GDM1 (cell line): ENCODE results near the gene IQGAP2.
"Not testable (repeated sequence)": the region's sequence is repeated elsewhere in the genome, so short reads cannot be mapped to it uniquely, and the experiment has no call there.

Experiments used
- DNase-seq: peaks from one replicate; lab custom pipeline; 2025; lab: John Stamatoyannopoulos, UW

The IQGAP2 gene

GRCh38 chr5:76570153-76570552, 167.1 kb downstream of the IQGAP2 start:
- DNase-seq: no peak

- no peak for DNase-seq
Measured at GRCh38 chr5:76571559-76571958, 168.5 kb downstream of the IQGAP2 start.

GRCh38 chr5:76576450-76576849, 173.4 kb downstream of the IQGAP2 start:
- no peak for DNase-seq

DNA sequence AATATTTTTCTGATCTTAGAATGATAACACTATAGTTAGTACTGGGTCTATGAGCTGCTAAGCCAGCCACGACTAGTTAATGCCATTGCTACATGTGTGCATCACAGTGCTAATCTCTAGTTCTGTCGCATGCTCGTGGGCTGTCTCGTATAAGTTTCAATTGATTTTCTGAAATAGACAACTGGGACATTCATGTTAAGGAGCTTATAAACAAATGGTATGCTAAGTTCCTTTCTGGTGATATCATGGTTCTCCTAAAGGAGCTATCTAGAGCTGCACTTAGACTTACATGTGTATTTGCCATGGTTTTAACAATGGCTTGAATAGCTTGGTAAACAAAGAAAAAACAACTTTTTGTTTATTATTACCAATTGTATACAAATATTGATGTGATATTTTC, 173.9 kb downstream of the IQGAP2 start:
- DNase-seq: no peak

DNA sequence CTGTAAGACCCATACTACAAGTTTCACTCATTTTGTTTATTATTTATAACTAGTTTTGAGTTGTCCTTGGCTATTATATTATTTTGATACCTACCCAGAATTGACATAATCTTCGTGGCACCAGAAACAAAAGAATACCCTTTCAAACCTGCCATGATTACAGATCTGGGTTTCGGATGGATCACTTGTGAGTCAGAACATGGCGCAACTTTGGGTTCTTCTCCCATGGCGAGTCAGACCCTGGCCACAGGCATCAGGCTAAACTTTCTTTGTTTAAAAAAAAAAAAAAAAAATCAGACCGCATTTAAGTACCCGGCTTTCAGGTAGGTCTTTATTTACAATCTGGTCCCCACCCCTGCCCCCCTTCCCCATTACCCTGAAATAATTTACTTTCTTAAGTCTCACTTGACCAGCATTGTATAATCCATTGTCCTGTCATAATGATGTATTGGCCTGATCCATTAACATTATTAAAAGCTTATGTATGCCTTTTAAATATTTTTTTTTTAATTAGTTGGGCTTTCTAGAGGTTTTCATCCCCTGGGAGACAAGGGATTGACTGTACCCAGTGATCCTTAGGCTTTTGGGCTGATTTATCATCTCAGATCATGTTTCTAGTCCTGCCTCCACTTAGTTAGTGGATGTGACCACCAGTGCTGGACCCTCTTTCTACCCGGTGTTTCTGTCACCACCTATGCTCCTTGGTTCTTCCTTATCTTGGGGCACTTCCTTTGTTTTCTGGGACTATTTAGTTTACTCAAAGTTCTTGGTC, 176.3 kb downstream of the IQGAP2 start:
- DNase-seq: no peak

- no peak for DNase-seq
Measured at GRCh38 chr5:76580981-76581380, 177.9 kb downstream of the IQGAP2 start.

DNA sequence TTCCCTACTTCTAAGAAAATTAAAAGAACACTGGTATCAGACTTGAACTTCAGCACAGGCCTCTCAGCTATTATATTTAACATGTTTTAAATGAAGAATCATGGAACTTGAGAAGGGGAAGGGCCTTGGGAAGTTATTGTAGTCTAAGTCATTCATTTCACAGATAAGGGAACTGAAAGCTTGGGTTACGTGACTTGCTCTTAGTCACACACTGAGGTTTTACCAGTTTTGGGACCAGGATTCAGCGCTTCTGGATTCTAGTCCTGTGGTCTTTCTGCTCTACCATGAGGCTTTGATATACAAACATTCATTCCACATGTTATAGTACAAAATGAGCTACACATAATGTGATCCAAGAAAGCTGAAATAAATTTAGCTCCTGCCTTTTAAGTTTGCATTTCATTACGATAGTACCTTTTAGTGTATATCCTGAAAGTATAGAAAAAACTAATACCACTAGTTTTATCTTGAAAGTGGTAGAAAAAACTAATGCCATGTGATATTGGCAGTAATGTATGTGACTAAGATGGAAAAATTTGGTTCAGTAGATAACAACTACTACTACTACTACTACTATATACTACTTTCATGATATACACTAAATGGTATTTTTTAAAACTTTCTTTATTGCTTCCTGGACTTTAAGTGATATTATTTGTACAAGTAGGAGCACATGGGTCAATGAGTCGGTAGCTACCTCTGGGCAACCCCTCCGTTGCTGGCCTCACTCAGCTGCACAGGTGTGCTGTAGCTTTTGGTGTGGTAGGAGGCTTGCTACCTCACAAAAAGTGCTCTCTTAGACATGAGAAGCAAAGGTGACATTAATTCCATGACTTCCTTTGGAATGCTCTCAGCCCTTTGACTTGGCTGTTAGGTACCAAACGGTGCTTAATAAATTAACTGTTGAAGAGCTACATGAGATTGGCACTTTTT, 179.4 kb downstream of the IQGAP2 start:
- no peak for DNase-seq

GRCh38 chr5:76583163-76584047, 180.3 kb downstream of the IQGAP2 start:
- DNase-seq: no peak

- no peak for DNase-seq
Measured at GRCh38 chr5:76585783-76586217, 182.7 kb downstream of the IQGAP2 start.

DNA sequence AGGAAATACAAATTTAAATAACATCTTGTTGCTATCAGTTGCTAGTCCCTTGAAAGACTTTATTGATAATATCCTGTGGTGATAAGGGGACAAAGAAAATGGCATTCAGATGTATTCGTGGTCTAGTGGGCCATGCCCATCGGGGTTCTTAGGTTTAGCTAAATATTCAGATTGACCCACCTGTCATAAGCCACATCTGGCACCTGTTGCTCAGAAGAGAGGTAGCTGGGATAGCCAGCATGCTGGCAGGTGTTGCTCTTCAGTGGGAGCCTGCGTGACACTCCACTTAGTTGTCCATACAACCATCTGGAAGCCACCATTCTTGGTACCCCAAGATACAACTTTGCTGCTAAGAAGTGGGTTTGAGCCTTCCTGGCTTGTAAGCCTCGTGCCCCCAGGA, 183.4 kb downstream of the IQGAP2 start:
- no peak for DNase-seq

DNA sequence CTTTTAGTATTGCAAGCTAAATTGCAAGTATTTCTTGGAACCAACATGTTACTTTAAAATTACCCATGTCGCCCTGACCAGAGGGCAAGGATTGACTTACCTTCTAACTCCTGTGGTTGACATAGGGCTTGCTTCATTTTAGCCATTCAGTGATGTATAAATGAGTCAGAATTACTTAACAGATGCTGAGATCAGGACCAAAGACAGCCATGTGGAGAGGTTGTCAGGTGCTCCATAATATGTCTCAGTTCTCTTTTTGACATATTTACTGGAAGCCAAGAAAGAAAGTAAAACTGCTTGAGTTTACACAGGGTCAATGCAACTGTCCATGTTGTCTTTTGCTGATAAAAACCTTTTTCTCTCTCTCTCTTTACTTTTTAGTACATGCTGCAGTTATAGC, 186.9 kb downstream of the IQGAP2 start:
- DNase-seq: no peak

DNA sequence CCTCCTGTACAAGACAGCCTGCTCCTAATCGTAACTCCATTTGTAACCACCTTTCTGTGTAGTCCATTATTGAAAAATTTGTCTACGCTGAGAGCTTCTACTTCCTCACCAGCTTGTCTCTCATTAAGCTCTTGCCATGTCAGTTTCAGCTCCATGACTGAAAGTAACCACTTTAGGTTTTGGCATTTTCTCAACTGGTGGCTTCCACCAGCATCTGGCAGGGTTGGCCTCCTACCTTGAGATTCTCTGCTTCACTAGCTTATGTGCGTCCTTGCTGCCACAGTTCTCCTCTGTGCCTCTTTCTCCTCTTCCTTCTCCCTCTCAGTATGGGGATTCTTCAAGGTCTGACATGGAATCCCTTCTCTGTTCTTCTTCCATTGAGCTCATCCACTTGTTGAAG, 188.3 kb downstream of the IQGAP2 start:
- no peak for DNase-seq

- DNase-seq: no peak
Measured at GRCh38 chr5:76592692-76593091, 189.6 kb downstream of the IQGAP2 start.

- no peak for DNase-seq
Measured at GRCh38 chr5:76594107-76594506, 191.0 kb downstream of the IQGAP2 start.

DNA sequence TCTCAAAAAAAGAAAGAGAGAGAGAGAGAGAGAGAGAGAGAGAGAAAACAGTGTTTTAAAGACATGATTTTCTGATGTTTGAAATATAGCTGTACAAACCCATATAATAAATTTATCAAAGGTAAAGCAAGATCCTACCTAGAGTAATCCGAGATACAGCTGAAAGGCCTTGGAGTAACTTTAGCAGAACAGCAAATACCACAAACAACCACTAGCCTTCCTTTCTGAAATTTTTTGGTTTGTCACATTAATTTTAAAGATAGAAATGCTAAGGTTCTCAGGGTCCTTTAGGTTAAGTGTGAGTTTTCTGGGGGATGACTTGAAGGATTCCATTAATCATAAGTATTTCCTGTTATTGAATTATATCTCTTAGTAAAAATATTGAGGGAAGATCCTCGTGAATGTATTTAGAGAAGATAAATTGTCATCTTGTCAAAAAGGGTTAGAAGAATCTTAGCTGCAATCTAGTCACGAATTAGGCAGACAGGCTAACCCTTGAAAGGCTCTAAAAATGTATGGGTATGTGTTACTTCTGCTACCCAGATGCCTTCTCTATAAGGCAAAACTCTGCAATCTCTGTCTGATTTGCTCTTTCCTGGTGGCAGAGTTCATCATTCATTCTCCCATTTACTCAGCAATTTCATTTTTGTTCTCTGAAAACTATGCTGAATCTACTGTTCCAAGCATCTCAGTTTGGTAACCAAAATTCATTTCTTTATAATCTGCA, 192.8 kb downstream of the IQGAP2 start:
- DNase-seq: no peak

DNA sequence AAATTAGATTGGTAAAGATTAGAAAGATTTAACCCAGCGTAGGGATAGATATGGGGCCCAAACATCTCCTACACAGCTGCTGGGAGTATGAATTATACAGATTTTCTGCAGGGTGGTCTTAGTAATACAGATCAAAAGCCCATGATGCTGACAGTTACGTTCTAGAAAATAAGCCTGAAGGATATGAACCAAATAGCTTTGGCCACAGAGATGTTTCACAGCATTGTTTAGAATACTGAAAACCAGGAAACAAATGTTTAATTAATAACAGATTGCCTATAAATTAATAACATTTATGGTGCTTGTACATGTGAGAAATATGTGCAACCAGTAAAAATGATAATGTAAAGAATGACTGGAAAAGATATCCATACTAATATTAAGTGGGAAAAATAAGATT, 195.4 kb downstream of the IQGAP2 start:
- DNase-seq: no peak

DNA sequence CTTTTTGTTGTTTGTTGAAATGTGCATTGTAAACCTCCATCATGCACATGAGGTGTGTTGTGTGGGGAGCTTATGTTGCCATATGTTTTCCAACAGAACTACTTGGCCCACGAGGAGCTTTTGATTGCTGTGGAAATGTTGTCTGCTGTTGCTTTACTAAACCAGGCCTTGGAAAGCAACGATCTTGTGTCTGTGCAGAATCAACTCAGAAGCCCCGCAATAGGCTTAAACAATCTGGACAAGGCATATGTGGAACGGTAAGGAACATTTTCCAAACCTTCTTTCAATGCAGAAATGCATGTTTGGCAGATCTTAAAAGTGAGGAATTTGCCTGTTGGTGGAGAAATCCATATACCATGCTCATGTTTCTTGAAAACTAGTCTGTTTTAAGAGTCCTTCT, 197.6 kb downstream of the IQGAP2 start:
- DNase-seq: no peak

- DNase-seq: peak; percentile 6
Measured at GRCh38 chr5:76601470-76601869, 198.4 kb downstream of the IQGAP2 start.

DNA sequence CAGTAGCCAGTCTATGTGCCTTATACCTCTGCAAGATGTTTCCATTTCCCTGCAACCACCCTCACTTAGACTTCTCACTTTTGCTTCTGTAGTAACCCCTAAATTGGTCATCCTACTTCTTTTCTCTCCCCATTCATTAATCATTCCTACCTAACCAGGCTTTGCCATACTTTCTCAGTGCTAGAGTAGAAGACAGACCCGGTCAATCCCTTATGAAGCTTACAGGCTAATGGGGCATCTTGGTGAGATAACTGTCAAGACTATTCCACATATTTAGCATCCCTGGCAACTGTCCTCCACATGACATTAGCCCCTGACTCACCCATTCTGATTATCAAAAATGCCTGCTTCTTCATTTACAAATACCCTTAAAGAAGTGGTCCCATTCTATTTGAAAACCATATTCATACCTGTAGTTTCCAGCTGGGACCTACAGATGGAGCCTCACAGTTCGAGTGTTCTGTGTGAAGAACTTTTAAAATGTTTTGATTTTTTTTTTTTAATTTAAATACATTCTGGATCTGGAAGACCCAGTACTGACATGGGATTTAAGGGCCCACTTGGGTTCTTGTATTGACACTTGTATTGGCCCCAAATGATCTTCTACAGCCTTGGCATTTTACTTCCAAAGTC, 199.1 kb downstream of the IQGAP2 start:
- DNase-seq: no peak

- not testable (repeated sequence) for DNase-seq
Measured at GRCh38 chr5:76603991-76604390, 200.9 kb downstream of the IQGAP2 start.

GRCh38 chr5:76604838-76605237, 201.8 kb downstream of the IQGAP2 start:
- no peak for DNase-seq
